Measurements from ENCODE around the gene GRIPAP1. TPM values are rescaled to one million over a fixed set of nuclear protein-coding genes. Genes with fewer than 3 reads are reported as not detected.

GRIPAP1 gene
- total RNA-seq, 4 donors from 2014 or later = 42.5 to 76.2 (median 58.6) TPM

DNA sequence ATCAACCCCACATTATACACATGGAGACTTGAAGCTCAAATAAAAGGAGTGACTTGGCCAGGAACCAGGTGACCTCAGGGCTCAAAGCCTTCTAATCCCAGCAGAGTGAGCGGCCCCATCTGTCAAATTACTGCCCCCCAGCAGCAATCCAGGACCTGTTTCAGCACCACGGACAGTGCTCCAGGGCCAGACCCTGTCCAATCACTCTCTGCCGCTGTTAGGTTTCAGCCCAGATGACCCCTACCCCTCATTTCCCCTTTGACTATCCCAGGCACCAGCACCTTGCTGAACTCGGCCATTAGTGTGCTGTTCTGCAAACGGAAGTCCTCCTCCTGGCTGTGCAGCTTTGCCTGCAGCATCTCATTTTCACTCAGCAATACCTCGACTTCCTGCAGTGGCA lies 5.1 kb downstream of the GRIPAP1 start:
- Histone ChIP-seq H3K27ac (no peak overlapping the region), H3K27me3 (no peaks in the 10 kb centered on the region), H3K4me1 (peaks cover 0 to 14% (median 2%) of the 10 kb centered on the region in 4 donors), H3K4me3 (no peak overlapping the region), H3K9me3 (no peaks in the 10 kb centered on the region), H3K36me3 (peaks cover 0 to 42% (median 0%) of the 10 kb centered on the region in 3 donors)
- TF ChIP-seq POLR2A (IDR thresholded peaks at IDR 0.05) = no peak
- TF ChIP-seq, protein P1, sequence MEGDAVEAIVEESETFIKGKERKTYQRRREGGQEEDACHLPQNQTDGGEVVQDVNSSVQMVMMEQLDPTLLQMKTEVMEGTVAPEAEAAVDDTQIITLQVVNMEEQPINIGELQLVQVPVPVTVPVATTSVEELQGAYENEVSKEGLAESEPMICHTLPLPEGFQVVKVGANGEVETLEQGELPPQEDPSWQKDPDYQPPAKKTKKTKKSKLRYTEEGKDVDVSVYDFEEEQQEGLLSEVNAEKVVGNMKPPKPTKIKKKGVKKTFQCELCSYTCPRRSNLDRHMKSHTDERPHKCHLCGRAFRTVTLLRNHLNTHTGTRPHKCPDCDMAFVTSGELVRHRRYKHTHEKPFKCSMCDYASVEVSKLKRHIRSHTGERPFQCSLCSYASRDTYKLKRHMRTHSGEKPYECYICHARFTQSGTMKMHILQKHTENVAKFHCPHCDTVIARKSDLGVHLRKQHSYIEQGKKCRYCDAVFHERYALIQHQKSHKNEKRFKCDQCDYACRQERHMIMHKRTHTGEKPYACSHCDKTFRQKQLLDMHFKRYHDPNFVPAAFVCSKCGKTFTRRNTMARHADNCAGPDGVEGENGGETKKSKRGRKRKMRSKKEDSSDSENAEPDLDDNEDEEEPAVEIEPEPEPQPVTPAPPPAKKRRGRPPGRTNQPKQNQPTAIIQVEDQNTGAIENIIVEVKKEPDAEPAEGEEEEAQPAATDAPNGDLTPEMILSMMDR (IDR thresholded peaks at IDR 0.05) = no peak
- no peak for TF ChIP-seq EP300 (IDR thresholded peaks at IDR 0.05)
- 48 to 73% methylated on average over 6 of the region's 6 CpGs for WGBS, 2 donors
- DNase-seq (ENCODE audit: low spot score in 2 of 2) = no peak

DNA sequence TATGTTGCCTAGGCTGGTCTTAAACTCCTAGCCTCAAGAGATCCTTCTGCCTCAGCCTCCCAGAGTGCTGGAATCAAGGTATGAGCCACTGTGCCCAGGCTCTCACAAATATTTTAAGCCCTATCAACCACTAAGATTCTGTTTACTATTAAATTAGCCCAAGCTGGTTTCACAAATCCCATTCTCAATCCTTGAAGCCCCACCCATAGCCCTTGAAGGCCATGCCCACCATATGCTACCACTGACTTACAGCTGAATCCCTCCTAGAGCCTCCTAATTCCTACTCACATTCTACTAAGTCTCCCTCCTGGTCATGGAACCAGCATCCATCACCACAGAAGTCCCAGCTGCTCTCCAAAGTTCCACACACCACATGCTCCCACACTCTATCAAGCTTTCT lies 9.7 kb downstream of the GRIPAP1 start:
- H3K4me3 ChIP-seq = no peak overlapping the region
- peaks cover 0 to 70% (median 0%) of the 10 kb centered on the region in 3 donors for H3K36me3 ChIP-seq
- no peak for DNase-seq (ENCODE audit: low spot score in 2 of 2)

DNA sequence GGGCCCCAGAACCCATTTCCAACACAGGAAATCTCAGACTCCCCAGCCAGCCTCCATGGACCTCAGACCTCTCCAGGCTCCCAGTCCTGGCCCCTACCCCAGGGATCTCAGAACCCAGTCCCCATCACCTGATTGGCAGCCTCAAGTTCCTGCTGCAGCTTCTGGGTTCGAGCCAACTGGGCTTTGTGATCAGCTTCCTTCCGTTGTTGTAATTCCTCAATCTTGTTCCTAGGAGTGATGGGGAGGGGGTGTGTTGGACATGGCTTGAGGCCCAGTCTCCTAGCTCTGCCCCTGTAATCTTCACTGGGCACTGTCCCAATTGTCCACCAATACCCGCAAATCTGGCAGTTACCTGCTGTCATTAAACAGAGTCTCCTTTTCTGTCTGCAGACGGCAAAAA lies 12.6 kb downstream of the GRIPAP1 start:
- no peaks in the 10 kb centered on the region for H3K4me1 ChIP-seq
- H3K27me3 ChIP-seq = no peaks in the 10 kb centered on the region
- TF ChIP-seq POLR2A (IDR thresholded peaks at IDR 0.05) = no peak
- TF ChIP-seq, protein P1 (IDR thresholded peaks at IDR 0.05) = no peak
- TF ChIP-seq EP300 (IDR thresholded peaks at IDR 0.05) = no peak
- peaks cover 0 to 69% (median 0%) of the 10 kb centered on the region in 3 donors for H3K36me3 ChIP-seq
- H3K27ac ChIP-seq = no peak overlapping the region
- no peak for DNase-seq (ENCODE audit: low spot score in 2 of 2)
- 70 to 85% methylated on average over 4 of the region's 4 CpGs for WGBS, 2 donors
- H3K4me3 ChIP-seq = no peak overlapping the region
- no peaks in the 10 kb centered on the region for H3K9me3 ChIP-seq

More for the DNA sequence above, 9.7 kb downstream of the GRIPAP1 start:
- TF ChIP-seq POLR2A (IDR thresholded peaks at IDR 0.05) (no peak), EP300 (IDR thresholded peaks at IDR 0.05) (no peak)
- TF ChIP-seq, protein P1 (IDR thresholded peaks at IDR 0.05) = no peak
- no peaks in the 10 kb centered on the region for H3K9me3 ChIP-seq
- no peaks in the 10 kb centered on the region for H3K27me3 ChIP-seq
- no peak overlapping the region for H3K27ac ChIP-seq
- no peaks in the 10 kb centered on the region for H3K4me1 ChIP-seq

DNA sequence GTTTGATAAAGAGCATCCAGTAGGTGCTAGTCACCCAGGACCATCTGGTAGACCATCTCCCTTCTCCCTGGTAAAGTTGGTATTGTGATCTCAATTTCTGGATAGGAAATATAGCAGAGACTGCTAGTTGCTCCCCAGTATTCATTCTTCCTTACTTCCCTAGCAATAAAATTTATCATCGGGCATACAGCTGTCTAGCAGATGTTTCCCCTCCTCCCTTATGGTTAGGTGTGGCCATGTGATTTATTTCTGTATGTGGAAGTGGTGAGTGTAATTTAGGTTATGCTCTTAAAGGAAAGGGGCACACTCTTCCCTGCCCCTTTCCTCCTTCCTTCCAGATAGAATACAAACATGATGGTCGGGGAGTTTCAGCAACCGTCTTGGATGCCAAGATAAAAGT lies 18.2 kb downstream of the GRIPAP1 start:
- 85 to 92% methylated on average over 3 of the region's 3 CpGs for WGBS, 2 donors

DNA sequence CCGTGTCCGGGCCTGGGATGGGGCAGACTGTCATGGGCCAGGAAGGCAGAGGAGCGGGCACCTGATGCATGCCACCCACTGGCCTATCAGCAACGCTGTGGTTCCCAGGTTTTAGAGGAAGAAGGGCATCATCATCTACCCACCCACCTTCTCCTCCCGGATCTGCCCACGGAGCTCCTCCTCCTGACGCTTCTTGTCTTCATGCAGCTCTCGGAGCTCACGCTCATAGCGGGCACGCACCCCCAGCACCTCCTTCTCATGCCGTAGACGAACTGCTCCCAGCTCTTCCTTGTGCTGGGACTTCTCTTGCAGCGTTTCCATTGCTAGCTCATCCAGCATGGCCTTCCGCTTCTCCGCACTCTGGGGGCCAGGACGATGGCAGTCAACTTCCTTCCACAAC lies 19.0 kb downstream of the GRIPAP1 start:
- Histone ChIP-seq H3K4me1 (no peaks in the 10 kb centered on the region), H3K4me3 (no peak overlapping the region), H3K27me3 (no peaks in the 10 kb centered on the region), H3K27ac (no peak overlapping the region), H3K9me3 (no peaks in the 10 kb centered on the region), H3K36me3 (peaks cover 0 to 72% (median 0%) of the 10 kb centered on the region in 3 donors)
- 87 to 90% methylated on average over 15 to 17 of the region's 17 CpGs for WGBS, 2 donors
- TF ChIP-seq POLR2A (IDR thresholded peaks at IDR 0.05) = no peak
- TF ChIP-seq, protein P1 (IDR thresholded peaks at IDR 0.05) = no peak
- no peak for TF ChIP-seq EP300 (IDR thresholded peaks at IDR 0.05)
- no peak for DNase-seq (ENCODE audit: low spot score in 2 of 2)

More for the DNA sequence above, 18.2 kb downstream of the GRIPAP1 start:
- Histone ChIP-seq H3K27ac (no peak overlapping the region), H3K36me3 (peaks cover 0 to 72% (median 0%) of the 10 kb centered on the region in 3 donors), H3K9me3 (no peaks in the 10 kb centered on the region), H3K27me3 (no peaks in the 10 kb centered on the region), H3K4me1 (no peaks in the 10 kb centered on the region), H3K4me3 (no peak overlapping the region)
- no peak for DNase-seq (ENCODE audit: low spot score in 2 of 2)
- TF ChIP-seq EP300 (IDR thresholded peaks at IDR 0.05) (no peak), POLR2A (IDR thresholded peaks at IDR 0.05) (no peak)
- TF ChIP-seq, protein P1 (IDR thresholded peaks at IDR 0.05) = no peak
